ENCODE measurements around the gene KMT2A.
"Not testable (repeated sequence)": the region's sequence is repeated elsewhere in the genome, so short reads cannot be mapped to it uniquely, and the experiment has no call there.

The KMT2A gene

GRCh38 chr11:118462178-118462577, 25.9 kb downstream of the KMT2A start:
- Histone ChIP-seq H3K27ac (ENCODE audit: low read length) (no peak overlapping the region), H3K36me3 (replicated peaks; ENCODE audit: insufficient read depth, low read length) (no peaks in the 10 kb centered on the region), H4K20me1 (ENCODE audit: insufficient read depth, low read length) (peaks cover 8% of the 10 kb centered on the region; the same call in 1 of the 2 replicates), H3K4me1 (ENCODE audit: low read length) (no peaks in the 10 kb centered on the region), H3K4me3 (ENCODE audit: low read length) (no peak overlapping the region), H3F3A (ENCODE audit: insufficient read depth, low read length) (no peaks in the 10 kb centered on the region), H2AFZ (ENCODE audit: low read length) (no peak overlapping the region), H3K9ac (ENCODE audit: low read length) (no peak overlapping the region), H3K79me2 (ENCODE audit: low read length) (peaks cover 83% of the 10 kb centered on the region), H3K4me2 (ENCODE audit: low read depth, low read length) (no peak overlapping the region), H3K9me3 (replicated peaks; ENCODE audit: insufficient read depth, low read length) (no peaks in the 10 kb centered on the region), H3K27me3 (replicated peaks; ENCODE audit: insufficient read depth, low read length) (no peaks in the 10 kb centered on the region), H3K9me2 (replicated peaks; ENCODE audit: insufficient read depth, low read length) (no peaks in the 10 kb centered on the region)
- no peak for TF ChIP-seq EZH2phosphoT487 (IDR thresholded peaks at IDR 0.05; ENCODE audit: low read length)
- no peak for TF ChIP-seq CTCF (IDR thresholded peaks at IDR 0.05; ENCODE audit: low read length)
- TF ChIP-seq EZH2 (optimal IDR thresholded peaks at IDR 0.05; ENCODE audit: low read depth, low read length), result no peak
- no peak for DNase-seq

- not testable (repeated sequence) for H3K4me1 ChIP-seq (ENCODE audit: low read length); H3K9me2 ChIP-seq (replicated peaks; ENCODE audit: insufficient read depth, low read length); H3K4me2 ChIP-seq (ENCODE audit: low read depth, low read length); H3K27ac ChIP-seq (ENCODE audit: low read length); H3K27me3 ChIP-seq (replicated peaks; ENCODE audit: insufficient read depth, low read length); H3K9ac ChIP-seq (ENCODE audit: low read length); DNase-seq; H2AFZ ChIP-seq (ENCODE audit: low read length); H3K4me3 ChIP-seq (ENCODE audit: low read length); H4K20me1 ChIP-seq (ENCODE audit: insufficient read depth, low read length); H3F3A ChIP-seq (ENCODE audit: insufficient read depth, low read length); H3K9me3 ChIP-seq (replicated peaks; ENCODE audit: insufficient read depth, low read length)
- Histone ChIP-seq H3K79me2 (ENCODE audit: low read length) (peaks cover 51% of the 10 kb centered on the region), H3K36me3 (replicated peaks; ENCODE audit: insufficient read depth, low read length) (0 out of 2 replicates have a peak, but pooled peaks cover 12% of the 10 kb centered on the region)
Observed at GRCh38 chr11:118468968-118469367, 32.7 kb downstream of the KMT2A start.

GRCh38 chr11:118471030-118471429, 34.7 kb downstream of the KMT2A start:
- Histone ChIP-seq H3K4me3 (ENCODE audit: low read length) (no peak overlapping the region), H3K79me2 (ENCODE audit: low read length) (peaks cover 37% of the 10 kb centered on the region), H2AFZ (ENCODE audit: low read length) (no peak overlapping the region), H3K27me3 (replicated peaks; ENCODE audit: insufficient read depth, low read length) (no peaks in the 10 kb centered on the region), H3K36me3 (replicated peaks; ENCODE audit: insufficient read depth, low read length) (0 out of 2 replicates have a peak, but pooled peaks cover 12% of the 10 kb centered on the region), H4K20me1 (ENCODE audit: insufficient read depth, low read length) (no peaks in the 10 kb centered on the region), H3K4me2 (ENCODE audit: low read depth, low read length) (no peak overlapping the region), H3K4me1 (ENCODE audit: low read length) (no peaks in the 10 kb centered on the region), H3K9ac (ENCODE audit: low read length) (no peak overlapping the region), H3K9me3 (replicated peaks; ENCODE audit: insufficient read depth, low read length) (no peaks in the 10 kb centered on the region), H3K27ac (ENCODE audit: low read length) (no peak overlapping the region), H3F3A (ENCODE audit: insufficient read depth, low read length) (no peaks in the 10 kb centered on the region), H3K9me2 (replicated peaks; ENCODE audit: insufficient read depth, low read length) (no peaks in the 10 kb centered on the region)
- TF ChIP-seq CTCF (IDR thresholded peaks at IDR 0.05; ENCODE audit: low read length) (no peak), EZH2phosphoT487 (IDR thresholded peaks at IDR 0.05; ENCODE audit: low read length) (no peak), EZH2 (optimal IDR thresholded peaks at IDR 0.05; ENCODE audit: low read depth, low read length) (no peak)
- no peak for DNase-seq

- no peak overlapping the region for H3K9ac ChIP-seq (ENCODE audit: low read length)
- 0 out of 2 replicates have a peak, but pooled peaks cover 2% of the 10 kb centered on the region for H3K4me1 ChIP-seq (ENCODE audit: low read length)
- no peak overlapping the region for H3K27ac ChIP-seq (ENCODE audit: low read length)
- TF ChIP-seq EZH2phosphoT487 (IDR thresholded peaks at IDR 0.05; ENCODE audit: low read length) (no peak), EZH2 (optimal IDR thresholded peaks at IDR 0.05; ENCODE audit: low read depth, low read length) (no peak), CTCF (IDR thresholded peaks at IDR 0.05; ENCODE audit: low read length) (no peak)
- H3K4me2 ChIP-seq (ENCODE audit: low read depth, low read length), result no peak overlapping the region
- H4K20me1 ChIP-seq (ENCODE audit: insufficient read depth, low read length), result no peaks in the 10 kb centered on the region
- peaks cover 12% of the 10 kb centered on the region for H3K36me3 ChIP-seq (replicated peaks; ENCODE audit: insufficient read depth, low read length)
- no peaks in the 10 kb centered on the region for H3F3A ChIP-seq (ENCODE audit: insufficient read depth, low read length)
- H3K9me2 ChIP-seq (replicated peaks; ENCODE audit: insufficient read depth, low read length), result no peaks in the 10 kb centered on the region
- H3K4me3 ChIP-seq (ENCODE audit: low read length), result no peak overlapping the region
- H3K27me3 ChIP-seq (replicated peaks; ENCODE audit: insufficient read depth, low read length), result no peaks in the 10 kb centered on the region
- DNase-seq, result no peak
- H2AFZ ChIP-seq (ENCODE audit: low read length), result no peak overlapping the region
- H3K9me3 ChIP-seq (replicated peaks; ENCODE audit: insufficient read depth, low read length), result no peaks in the 10 kb centered on the region
- peaks cover 26% of the 10 kb centered on the region; the same call in 1 of the 2 replicates for H3K79me2 ChIP-seq (ENCODE audit: low read length)
Observed at GRCh38 chr11:118473537-118473936, 37.2 kb downstream of the KMT2A start.
